ENCODE data around the gene CA11. TPM values are rescaled to one million over a fixed set of nuclear protein-coding genes. Genes with fewer than 3 reads are reported as not detected.
A peak's percentile ranks its signal among the peaks of the same experiment; 100 is the strongest.

Gene CA11
- total and polyA plus RNA-seq, 4 donors = 0.88 to 13.0 (median 5.1) TPM

GRCh38 chr19:48648134-48648533 is 2.1 kb upstream of the CA11 start:
- no peak overlapping the region for H3K27ac ChIP-seq (ENCODE audit: low read depth in 1 of 2, low read length in 1 of 2)
- no peak for DNase-seq
- no peak for ATAC-seq (ENCODE audit: insufficient read depth, low FRiP score)
- 84% methylated on average over 2 of the region's 2 CpGs for WGBS, 2 donors
- no peaks in the 10 kb centered on the region for H3K27me3 ChIP-seq (ENCODE audit: control insufficient read depth in 3 of 3, insufficient read depth in 3 of 3, low read length in 2 of 3)
- no peaks in the 10 kb centered on the region for H3K36me3 ChIP-seq (ENCODE audit: control insufficient read depth in 4 of 4, insufficient read depth in 4 of 4, low read length in 4 of 4)
- H3K9me3 ChIP-seq (ENCODE audit: control insufficient read depth in 4 of 4, insufficient read depth in 3 of 4, low read length in 3 of 4) = no peaks in the 10 kb centered on the region
- H3K4me1 ChIP-seq (ENCODE audit: control insufficient read depth in 5 of 5, insufficient read depth in 5 of 5, low read length in 5 of 5) = peaks cover 0 to 20% (median 0%) of the 10 kb centered on the region in 5 donors
- no peak for TF ChIP-seq CTCF (IDR thresholded peaks at IDR 0.05; ENCODE audit: control extremely low read depth, extremely low read depth)
- H3K9ac ChIP-seq (ENCODE audit: insufficient read depth in 1 of 2, low read length in 2 of 2) = no peak overlapping the region
- H3K4me3 ChIP-seq = no peak overlapping the region

GRCh38 chr19:48646722-48647216 is 782 bp upstream of the CA11 start:
- Histone ChIP-seq H3K27ac (ENCODE audit: low read depth in 1 of 2, low read length in 1 of 2) (no peak overlapping the region), H3K4me1 (ENCODE audit: control insufficient read depth in 5 of 5, insufficient read depth in 5 of 5, low read length in 5 of 5) (peaks cover 0 to 20% (median 0%) of the 10 kb centered on the region in 5 donors), H3K4me3 (no peak overlapping the region), H3K9me3 (ENCODE audit: control insufficient read depth in 4 of 4, insufficient read depth in 3 of 4, low read length in 3 of 4) (no peaks in the 10 kb centered on the region), H3K27me3 (ENCODE audit: control insufficient read depth in 3 of 3, insufficient read depth in 3 of 3, low read length in 2 of 3) (no peaks in the 10 kb centered on the region), H3K9ac (ENCODE audit: insufficient read depth in 1 of 2, low read length in 2 of 2) (no peak overlapping the region), H3K36me3 (ENCODE audit: control insufficient read depth in 4 of 4, insufficient read depth in 4 of 4, low read length in 4 of 4) (no peaks in the 10 kb centered on the region)
- WGBS, 2 donors = 14 to 25% methylated on average over 4 to 8 of the region's 10 CpGs
- peak in 1 of 3 donors; percentile 6 for DNase-seq
- no peak for ATAC-seq (ENCODE audit: insufficient read depth, low FRiP score)
- no peak for TF ChIP-seq CTCF (IDR thresholded peaks at IDR 0.05; ENCODE audit: control extremely low read depth, extremely low read depth)

GRCh38 chr19:48645620-48646000 is 377 bp downstream of the CA11 start:
- 0 to 2% methylated on average over 6 of the region's 6 CpGs for WGBS, 2 donors

More at GRCh38 chr19:48645620-48646000, 377 bp downstream of the CA11 start:
- Histone ChIP-seq H3K36me3 (ENCODE audit: control insufficient read depth in 4 of 4, insufficient read depth in 4 of 4, low read length in 4 of 4) (no peaks in the 10 kb centered on the region), H3K9me3 (ENCODE audit: control insufficient read depth in 4 of 4, insufficient read depth in 3 of 4, low read length in 3 of 4) (no peaks in the 10 kb centered on the region), H3K9ac (ENCODE audit: insufficient read depth in 1 of 2, low read length in 2 of 2) (peak overlapping the region in 1 of 2 donors; percentile 49), H3K27me3 (ENCODE audit: control insufficient read depth in 3 of 3, insufficient read depth in 3 of 3, low read length in 2 of 3) (peaks cover 0 to 5% (median 0%) of the 10 kb centered on the region in 3 donors), H3K4me3 (no peak overlapping the region), H3K4me1 (ENCODE audit: control insufficient read depth in 5 of 5, insufficient read depth in 5 of 5, low read length in 5 of 5) (peaks cover 0 to 20% (median 0%) of the 10 kb centered on the region in 5 donors), H3K27ac (ENCODE audit: low read depth in 1 of 2, low read length in 1 of 2) (peak overlapping the region in 1 of 2 donors; percentile 63)
- no peak for TF ChIP-seq CTCF (IDR thresholded peaks at IDR 0.05; ENCODE audit: control extremely low read depth, extremely low read depth)
- DNase-seq (no peak), ATAC-seq (ENCODE audit: insufficient read depth, low FRiP score) (no peak)
